ENCODE measurements around the gene SPTBN5.

The SPTBN5 gene

DNA sequence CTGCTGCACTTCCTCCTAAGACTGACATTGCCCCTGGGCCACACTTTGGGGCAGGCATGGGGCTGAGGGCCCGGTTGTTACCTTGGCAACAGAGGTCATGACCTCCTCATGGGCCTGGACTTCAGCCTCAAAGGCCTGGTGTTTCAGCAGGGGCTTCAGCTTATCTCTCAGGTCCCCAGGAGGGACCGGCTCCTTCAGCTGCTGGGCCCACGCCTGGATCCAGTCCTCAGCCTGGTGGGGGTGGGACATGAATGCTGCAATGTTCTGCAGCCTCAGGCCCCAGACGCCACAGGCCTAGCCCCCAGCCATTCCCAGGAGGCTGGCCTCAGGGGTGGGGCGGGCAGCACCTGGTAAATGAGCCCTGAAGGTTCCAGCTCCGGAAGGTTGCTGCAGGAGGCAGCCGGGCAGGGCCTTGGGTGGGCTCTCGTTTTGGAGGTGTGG, 27.6 kb downstream of the SPTBN5 start:
- DNase-seq (ENCODE audit: low read depth), result no peak

GRCh38 chr15:41865490-41866055, 28.3 kb downstream of the SPTBN5 start:
- no peak for DNase-seq (ENCODE audit: low read depth)

GRCh38 chr15:41862515-41863116, 31.2 kb downstream of the SPTBN5 start:
- no peak for DNase-seq (ENCODE audit: low read depth)

GRCh38 chr15:41861736-41862356, 32.0 kb downstream of the SPTBN5 start:
- DNase-seq (ENCODE audit: low read depth), result no peak

DNA sequence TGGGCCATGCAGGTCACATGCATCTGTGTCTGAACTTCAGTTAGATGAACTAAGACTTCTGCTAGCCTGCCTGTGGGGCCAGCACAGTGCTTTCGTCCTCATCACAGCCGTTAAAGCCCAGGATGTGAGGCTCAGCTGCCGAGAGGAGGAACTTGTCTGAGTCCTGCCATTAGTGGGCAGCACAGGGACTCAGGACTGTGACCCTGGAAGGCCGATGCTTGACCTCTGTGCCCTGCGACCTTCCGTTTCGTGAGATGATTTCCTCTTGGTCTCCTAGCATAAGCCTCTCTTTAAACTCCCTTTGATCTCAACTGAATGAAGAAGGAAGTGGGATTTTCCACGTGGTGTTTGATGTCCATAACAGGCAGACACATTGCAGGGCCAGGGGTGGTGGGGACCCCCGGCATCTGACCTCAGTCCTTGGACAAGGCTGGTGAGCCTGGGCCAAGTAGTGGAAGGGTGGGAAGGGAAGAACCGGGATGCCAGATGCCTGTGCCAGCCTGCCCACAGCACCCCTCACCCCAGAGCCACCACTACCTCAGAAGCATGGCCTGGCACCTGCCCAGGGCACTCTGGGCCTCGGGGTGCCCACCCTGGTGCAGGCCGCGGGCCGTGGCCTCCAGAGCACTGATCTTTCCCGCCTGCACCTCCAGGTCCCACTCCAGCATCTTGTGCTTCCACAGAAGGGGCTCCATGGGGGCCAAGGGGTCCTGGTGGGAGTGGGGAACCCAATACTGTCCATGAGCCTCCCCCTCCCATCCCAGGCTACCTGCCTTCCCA, 33.6 kb downstream of the SPTBN5 start:
- DNase-seq (ENCODE audit: low read depth), result no peak

GRCh38 chr15:41858756-41859155, 35.1 kb downstream of the SPTBN5 start:
- DNase-seq (ENCODE audit: low read depth), result no peak

- no peak for DNase-seq (ENCODE audit: low read depth)
These were observed 36.5 kb downstream of the SPTBN5 start for GRCh38 chr15:41857316-41857715.

DNA sequence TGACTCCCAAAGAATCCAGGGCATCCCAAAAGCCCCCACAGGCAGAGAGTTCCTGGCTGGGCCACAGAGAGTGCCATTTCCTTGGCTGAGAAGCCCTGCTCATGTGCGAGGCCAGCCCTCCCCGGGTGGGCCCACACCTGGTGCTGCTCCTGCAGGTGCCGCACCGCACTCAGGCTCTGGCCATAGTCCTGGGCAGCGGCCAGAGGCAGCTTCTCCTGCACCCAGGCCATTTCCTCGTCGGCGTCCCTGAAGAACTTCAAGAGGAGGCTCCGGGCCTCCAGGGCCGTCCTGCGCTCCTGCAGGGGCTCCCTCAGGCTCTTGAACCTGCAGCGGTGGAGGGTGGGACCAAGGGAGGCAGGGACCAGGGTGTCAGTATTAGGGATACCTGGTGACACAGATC, 37.1 kb downstream of the SPTBN5 start:
- DNase-seq (ENCODE audit: low read depth), result no peak

DNA sequence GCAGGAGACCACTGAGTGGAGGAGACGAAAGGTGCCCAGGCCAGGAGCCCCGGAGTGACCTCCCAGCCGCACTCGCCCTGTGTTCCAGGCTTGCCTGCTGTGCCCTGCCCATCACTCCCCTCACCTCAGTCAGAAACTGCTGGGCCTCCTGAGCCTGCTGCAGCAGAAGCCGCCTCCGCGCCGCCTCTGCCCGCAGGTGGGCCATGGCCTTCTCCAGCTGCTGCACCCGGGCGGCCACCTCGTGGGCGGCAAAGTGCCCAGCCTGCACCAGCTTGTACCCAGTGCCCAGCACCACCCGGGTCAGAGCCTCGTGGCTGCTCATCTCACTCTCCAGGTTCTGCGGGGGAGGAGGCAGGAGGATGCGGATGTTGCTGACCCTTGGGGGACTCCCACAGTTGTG, 37.6 kb downstream of the SPTBN5 start:
- DNase-seq (ENCODE audit: low read depth), result no peak

DNA sequence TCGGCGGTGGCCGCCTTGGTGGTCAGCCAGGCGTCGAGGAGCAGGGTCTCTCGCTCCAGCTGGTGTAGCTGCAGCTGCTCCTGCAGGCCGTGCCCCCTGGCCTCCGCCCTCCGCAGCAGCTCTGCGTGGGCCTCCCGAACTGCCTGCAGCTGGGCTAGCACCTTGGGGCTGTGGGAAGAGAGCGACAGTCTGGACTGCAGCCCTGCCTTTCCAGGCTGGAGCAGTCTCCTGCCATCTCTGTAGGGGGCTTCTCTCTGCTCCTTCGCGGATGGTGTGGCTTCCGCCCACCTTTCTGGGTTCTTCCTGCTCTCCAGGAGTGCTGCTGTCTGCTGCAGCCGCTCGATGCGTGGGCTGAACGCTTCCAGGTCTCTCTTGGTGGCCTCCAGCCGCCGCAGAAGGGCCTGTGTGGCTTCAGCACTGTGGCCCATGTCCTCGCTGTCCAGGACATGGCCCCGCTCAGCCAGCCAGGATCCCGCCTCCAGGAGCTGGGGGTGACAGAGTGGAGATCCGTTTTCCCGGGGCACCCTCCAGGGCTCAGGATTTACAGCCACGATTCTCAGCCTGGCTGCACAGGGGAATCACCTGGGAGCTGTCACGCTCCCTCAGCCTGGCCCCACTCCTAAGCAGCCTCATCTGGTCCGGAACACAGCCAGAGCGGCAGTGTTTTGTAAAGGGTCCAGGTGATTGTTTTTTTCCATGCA, 38.4 kb downstream of the SPTBN5 start:
- no peak for DNase-seq (ENCODE audit: low read depth)

- DNase-seq (ENCODE audit: low read depth), result no peak
These were observed 39.4 kb downstream of the SPTBN5 start for GRCh38 chr15:41854443-41854842.

DNA sequence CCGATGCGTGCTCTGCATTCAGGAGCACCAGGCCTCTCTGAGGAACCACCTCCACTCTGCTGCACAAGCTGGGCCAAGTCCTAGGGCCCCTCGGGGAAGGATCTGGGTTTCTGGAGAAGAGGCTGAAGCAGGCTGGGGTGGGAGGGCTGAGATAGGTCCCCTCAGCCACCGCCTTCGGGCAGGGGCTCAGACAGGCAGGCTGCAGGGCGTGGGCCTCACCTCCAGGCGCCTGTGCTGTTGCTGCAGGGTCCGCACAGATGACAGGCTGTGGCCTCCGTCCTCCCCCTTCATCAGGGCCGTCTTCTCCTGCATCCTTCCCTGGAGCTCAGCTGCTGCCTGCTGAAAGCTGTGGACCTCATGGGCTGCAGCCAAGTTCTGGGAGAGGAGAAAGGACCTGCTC, 40.0 kb downstream of the SPTBN5 start:
- no peak for DNase-seq (ENCODE audit: low read depth)

DNA sequence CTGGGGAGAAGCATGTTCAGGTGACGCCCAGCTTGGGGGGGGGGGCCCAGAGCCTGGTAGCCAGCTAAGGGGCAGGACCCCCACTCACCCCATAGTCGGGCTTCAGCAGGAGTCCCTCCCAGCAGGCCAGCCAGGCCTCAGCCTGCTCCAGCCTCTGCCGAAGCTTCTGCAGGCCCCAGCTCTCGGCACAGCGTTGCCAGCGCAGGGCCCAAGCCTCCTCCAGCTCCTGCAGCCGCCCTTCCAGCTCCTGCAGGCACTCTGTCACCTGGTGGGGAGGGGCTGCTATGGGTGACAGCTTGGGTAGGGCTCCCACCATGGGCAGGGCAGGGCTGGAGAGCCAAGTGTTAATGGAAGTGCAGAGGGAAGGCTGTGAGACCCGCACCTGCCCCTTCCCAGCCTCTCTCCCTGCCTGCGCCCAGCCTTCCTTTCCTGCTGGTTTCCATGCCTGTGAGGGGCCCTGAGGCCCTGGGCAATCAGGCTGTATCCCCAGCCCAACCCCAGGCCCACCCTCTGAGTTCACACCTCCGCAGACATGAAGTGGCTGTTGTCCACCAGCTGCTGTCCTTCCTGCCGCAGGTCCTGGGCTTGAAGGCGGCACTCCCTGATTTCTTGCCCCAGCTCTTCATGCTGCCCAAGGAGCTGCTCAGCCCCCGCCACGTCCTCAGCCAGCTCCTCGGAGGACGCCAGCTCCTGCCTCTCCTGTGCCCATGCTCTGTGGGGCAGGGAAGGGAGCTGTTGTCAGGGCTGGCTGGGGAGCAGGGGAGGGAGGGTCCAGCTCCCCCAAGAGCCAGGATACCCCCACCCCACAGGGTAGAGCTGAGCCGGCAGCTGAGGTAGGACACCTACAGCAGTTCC, 40.9 kb downstream of the SPTBN5 start:
- no peak for DNase-seq (ENCODE audit: low read depth)

DNA sequence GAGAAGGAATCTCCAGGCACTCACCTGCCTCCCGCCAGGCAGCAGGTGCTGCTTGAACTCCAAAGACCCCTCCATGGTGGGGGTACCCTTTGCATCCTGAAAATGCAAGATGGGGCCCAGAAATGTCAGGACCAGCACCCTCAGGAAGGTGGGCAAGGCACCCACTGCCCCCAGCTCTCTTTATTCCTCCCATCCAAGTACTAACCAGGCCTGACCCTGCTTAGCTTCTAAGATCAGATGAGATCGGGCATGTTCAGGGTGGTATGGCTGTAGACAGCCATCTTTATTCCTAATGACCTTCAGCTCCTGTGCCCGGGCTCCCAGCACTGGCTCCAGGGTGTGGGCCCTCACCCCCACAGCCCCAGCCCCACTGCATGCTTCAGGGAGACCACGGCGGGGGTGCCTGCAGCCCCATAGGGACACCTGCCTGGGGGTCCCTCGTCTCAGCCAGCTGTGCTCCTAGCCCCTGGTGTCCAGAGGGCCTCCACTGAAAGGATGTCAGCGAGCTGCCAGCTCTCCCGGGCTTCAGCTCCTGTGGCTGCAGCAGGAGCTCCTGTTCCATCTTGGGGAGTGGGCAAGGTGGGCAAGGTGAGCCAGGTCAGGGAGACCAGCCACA, 42.0 kb downstream of the SPTBN5 start:
- DNase-seq (ENCODE audit: low read depth), result no peak

DNA sequence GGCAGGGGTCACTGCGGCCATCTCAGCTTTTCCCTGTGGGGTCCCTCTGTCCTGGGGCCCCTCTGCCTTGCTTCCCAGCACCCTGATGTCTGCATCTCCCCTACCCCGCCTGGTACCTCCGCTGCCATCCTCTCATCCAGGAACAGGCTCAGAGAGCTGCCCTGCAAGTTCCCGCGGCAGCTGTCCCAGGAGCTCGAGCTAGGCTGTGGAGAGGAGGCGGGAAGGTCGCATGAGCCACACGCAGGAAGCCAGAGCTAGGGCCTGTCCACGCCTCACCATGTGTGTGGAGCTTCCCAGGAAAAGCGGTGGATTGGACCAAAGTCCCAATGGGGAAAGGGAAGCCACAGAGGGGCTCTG, 42.7 kb downstream of the SPTBN5 start:
- DNase-seq (ENCODE audit: low read depth), result no peak

GRCh38 chr15:41850482-41851166, 43.2 kb downstream of the SPTBN5 start:
- no peak for DNase-seq (ENCODE audit: low read depth)

GRCh38 chr15:41849861-41850260, 44.0 kb downstream of the SPTBN5 start:
- DNase-seq (ENCODE audit: low read depth), result no peak

DNA sequence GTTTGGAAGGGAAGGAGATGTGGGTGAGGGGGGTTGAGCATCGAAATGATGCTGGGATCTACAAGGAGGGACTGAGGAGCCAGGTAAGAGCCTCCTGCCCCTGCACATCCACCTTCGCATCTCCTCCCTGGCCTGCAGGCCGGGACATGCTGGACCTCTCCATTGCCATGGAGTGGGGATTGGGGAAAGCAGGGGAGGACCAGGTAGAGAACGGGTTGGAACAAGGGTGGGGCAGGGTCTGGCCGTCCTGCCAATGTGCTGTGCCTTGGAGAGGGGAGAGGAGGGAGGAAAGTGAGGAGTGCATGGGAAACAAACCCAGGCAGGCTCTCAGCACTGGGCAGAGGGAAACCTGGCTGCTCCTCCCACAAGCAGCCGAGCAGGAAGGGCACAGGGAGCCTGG, 44.6 kb downstream of the SPTBN5 start:
- no peak for DNase-seq (ENCODE audit: low read depth)

- no peak for DNase-seq (ENCODE audit: low read depth)
These were observed 45.2 kb downstream of the SPTBN5 start for GRCh38 chr15:41848631-41849030.

DNA sequence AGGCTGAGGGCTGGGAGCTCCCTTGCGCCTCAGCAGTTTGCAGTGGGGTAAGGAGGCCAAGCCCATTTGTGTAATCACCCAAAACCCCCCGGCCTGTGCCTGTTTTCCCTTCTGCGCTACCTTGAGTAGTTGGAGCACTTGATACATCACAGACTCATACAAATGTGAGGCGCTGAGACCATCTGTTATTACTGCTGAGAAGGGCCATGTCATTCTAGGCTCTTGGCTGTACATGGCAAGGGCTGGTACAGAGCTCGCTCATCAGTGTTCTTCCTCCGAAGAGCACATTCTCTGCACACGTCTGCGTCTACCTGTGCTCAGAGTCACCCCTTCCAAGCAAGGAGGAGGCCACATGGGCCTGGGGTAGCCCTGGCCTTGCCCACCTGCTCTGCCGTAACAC, 45.9 kb downstream of the SPTBN5 start:
- DNase-seq (ENCODE audit: low read depth), result no peak

Measured in T follicular helper cell (primary cell).